ENCODE data around the gene EVA1C.
"Not testable (repeated sequence)": the region's sequence is repeated elsewhere in the genome, so short reads cannot be mapped to it uniquely, and the experiment has no call there.

Gene EVA1C

GRCh38 chr21:32427958-32428623 lies 15.6 kb downstream of the EVA1C start:
- Histone ChIP-seq H3K27ac (ENCODE audit: poor library complexity, severe bottlenecking) (peak overlapping the region; percentile 91), H3K9me3 (ENCODE audit: severe bottlenecking) (no peaks in the 10 kb centered on the region), H3K4me3 (ENCODE audit: severe bottlenecking) (no peak overlapping the region), H3K27me3 (ENCODE audit: insufficient read depth, poor library complexity, severe bottlenecking) (no peaks in the 10 kb centered on the region), H3K4me1 (ENCODE audit: insufficient read depth, poor library complexity, severe bottlenecking) (peaks cover 54% of the 10 kb centered on the region), H3K36me3 (ENCODE audit: low read depth) (peaks cover 11% of the 10 kb centered on the region)
- TF ChIP-seq, protein P1, sequence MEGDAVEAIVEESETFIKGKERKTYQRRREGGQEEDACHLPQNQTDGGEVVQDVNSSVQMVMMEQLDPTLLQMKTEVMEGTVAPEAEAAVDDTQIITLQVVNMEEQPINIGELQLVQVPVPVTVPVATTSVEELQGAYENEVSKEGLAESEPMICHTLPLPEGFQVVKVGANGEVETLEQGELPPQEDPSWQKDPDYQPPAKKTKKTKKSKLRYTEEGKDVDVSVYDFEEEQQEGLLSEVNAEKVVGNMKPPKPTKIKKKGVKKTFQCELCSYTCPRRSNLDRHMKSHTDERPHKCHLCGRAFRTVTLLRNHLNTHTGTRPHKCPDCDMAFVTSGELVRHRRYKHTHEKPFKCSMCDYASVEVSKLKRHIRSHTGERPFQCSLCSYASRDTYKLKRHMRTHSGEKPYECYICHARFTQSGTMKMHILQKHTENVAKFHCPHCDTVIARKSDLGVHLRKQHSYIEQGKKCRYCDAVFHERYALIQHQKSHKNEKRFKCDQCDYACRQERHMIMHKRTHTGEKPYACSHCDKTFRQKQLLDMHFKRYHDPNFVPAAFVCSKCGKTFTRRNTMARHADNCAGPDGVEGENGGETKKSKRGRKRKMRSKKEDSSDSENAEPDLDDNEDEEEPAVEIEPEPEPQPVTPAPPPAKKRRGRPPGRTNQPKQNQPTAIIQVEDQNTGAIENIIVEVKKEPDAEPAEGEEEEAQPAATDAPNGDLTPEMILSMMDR (IDR thresholded peaks at IDR 0.05; ENCODE audit: poor library complexity, severe bottlenecking), result no peak
- ATAC-seq (ENCODE audit: low read depth) (no peak), DNase-seq (ENCODE audit: low spot score) (no peak)

DNA sequence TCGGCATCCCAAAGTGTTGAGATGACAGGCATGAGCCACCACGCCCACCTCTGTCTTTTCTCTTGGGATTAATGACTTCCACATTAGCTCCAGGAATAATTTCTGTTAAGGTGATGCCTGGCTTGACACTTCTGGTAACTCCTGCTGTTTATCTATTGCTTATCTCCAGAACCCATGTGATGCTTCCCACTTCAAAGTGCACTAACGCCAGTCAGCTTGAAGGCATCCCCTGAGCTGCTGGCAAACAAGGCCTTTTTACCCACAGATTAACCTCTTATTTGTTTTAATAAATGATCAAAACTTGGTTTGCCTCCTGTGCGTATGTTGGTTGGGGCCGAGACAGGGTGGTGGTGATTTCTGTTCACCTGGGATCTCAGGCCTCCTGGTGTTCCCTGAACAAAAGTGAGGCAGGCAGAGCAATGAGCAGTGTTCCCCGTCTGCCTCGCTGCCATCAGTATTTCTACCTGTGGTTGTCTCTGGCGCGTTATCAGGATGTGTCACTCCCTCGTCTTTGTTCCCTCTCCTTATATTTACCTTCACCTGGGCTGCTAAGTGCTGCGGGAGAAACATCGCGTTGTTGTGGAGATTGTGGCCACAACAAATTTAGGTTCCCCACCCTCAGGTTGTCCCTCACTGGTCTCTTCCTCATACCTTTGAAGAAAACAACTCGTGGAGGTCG lies 20.6 kb downstream of the EVA1C start:
- not testable (repeated sequence) for H3K9me3 ChIP-seq (ENCODE audit: severe bottlenecking); H3K27me3 ChIP-seq (ENCODE audit: insufficient read depth, poor library complexity, severe bottlenecking); H3K4me1 ChIP-seq (ENCODE audit: insufficient read depth, poor library complexity, severe bottlenecking); DNase-seq (ENCODE audit: low spot score); H3K4me3 ChIP-seq (ENCODE audit: severe bottlenecking); H3K27ac ChIP-seq (ENCODE audit: poor library complexity, severe bottlenecking)
- peak; percentile 86 for ATAC-seq (ENCODE audit: low read depth)
- H3K36me3 ChIP-seq (ENCODE audit: low read depth), result peaks cover 11% of the 10 kb centered on the region

- DNase-seq (ENCODE audit: low spot score) (no peak), ATAC-seq (ENCODE audit: low read depth) (no peak)
- no peaks in the 10 kb centered on the region for H3K27me3 ChIP-seq (ENCODE audit: insufficient read depth, poor library complexity, severe bottlenecking)
- peaks cover 4% of the 10 kb centered on the region; the same call in 1 of the 2 replicates for H3K36me3 ChIP-seq (ENCODE audit: low read depth)
- H3K27ac ChIP-seq (ENCODE audit: poor library complexity, severe bottlenecking), result no peak overlapping the region
- no peak overlapping the region for H3K4me3 ChIP-seq (ENCODE audit: severe bottlenecking)
- H3K9me3 ChIP-seq (ENCODE audit: severe bottlenecking), result no peaks in the 10 kb centered on the region
- TF ChIP-seq, protein P1 (IDR thresholded peaks at IDR 0.05; ENCODE audit: poor library complexity, severe bottlenecking), result no peak
- H3K4me1 ChIP-seq (ENCODE audit: insufficient read depth, poor library complexity, severe bottlenecking), result peaks cover 18% of the 10 kb centered on the region
Measured at GRCh38 chr21:32437729-32438128, 25.2 kb downstream of the EVA1C start.

GRCh38 chr21:32442566-32443318 lies 30.2 kb downstream of the EVA1C start:
- H3K36me3 ChIP-seq (ENCODE audit: low read depth), result peaks cover 14% of the 10 kb centered on the region
- H3K9me3 ChIP-seq (ENCODE audit: severe bottlenecking), result no peaks in the 10 kb centered on the region
- H3K27me3 ChIP-seq (ENCODE audit: insufficient read depth, poor library complexity, severe bottlenecking), result no peaks in the 10 kb centered on the region
- TF ChIP-seq, protein P1 (IDR thresholded peaks at IDR 0.05; ENCODE audit: poor library complexity, severe bottlenecking), result no peak
- peak overlapping the region; percentile 77 for H3K27ac ChIP-seq (ENCODE audit: poor library complexity, severe bottlenecking)
- DNase-seq (ENCODE audit: low spot score) (no peak), ATAC-seq (ENCODE audit: low read depth) (peak; percentile 86)
- peaks cover 18% of the 10 kb centered on the region for H3K4me1 ChIP-seq (ENCODE audit: insufficient read depth, poor library complexity, severe bottlenecking)
- H3K4me3 ChIP-seq (ENCODE audit: severe bottlenecking), result no peak overlapping the region

- Histone ChIP-seq H3K36me3 (ENCODE audit: low read depth) (peaks cover 14% of the 10 kb centered on the region), H3K27me3 (ENCODE audit: insufficient read depth, poor library complexity, severe bottlenecking) (no peaks in the 10 kb centered on the region), H3K27ac (ENCODE audit: poor library complexity, severe bottlenecking) (no peak overlapping the region), H3K4me3 (ENCODE audit: severe bottlenecking) (no peak overlapping the region), H3K4me1 (ENCODE audit: insufficient read depth, poor library complexity, severe bottlenecking) (peaks cover 18% of the 10 kb centered on the region), H3K9me3 (ENCODE audit: severe bottlenecking) (no peaks in the 10 kb centered on the region)
- TF ChIP-seq, protein P1 (IDR thresholded peaks at IDR 0.05; ENCODE audit: poor library complexity, severe bottlenecking), result no peak
- DNase-seq (ENCODE audit: low spot score) (no peak), ATAC-seq (ENCODE audit: low read depth) (no peak)
Measured at GRCh38 chr21:32445101-32445500, 32.6 kb downstream of the EVA1C start.

DNA sequence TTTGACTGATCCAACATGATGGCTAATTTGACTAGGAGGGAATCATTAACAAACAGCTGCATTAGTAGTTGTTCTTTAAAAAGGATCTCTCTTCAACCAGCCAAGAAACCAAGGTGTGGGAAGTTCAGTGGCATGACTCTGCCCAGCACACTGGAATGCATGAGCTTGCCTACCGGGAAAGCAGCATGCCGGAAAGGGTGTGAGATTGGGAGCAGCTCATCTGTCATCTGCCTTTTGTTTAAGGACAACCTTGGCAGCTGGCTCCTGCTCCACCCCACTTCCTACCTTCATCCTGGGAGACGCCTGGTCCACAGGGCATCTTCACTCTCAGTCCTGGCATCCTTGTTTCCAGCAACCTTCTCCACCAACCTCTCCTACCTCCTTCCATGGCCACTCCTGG lies 33.9 kb downstream of the EVA1C start:
- not testable (repeated sequence) for H3K36me3 ChIP-seq (ENCODE audit: low read depth); H3K27me3 ChIP-seq (ENCODE audit: insufficient read depth, poor library complexity, severe bottlenecking); H3K4me3 ChIP-seq (ENCODE audit: severe bottlenecking); H3K27ac ChIP-seq (ENCODE audit: poor library complexity, severe bottlenecking); H3K9me3 ChIP-seq (ENCODE audit: severe bottlenecking); ATAC-seq (ENCODE audit: low read depth); DNase-seq (ENCODE audit: low spot score)
- H3K4me1 ChIP-seq (ENCODE audit: insufficient read depth, poor library complexity, severe bottlenecking), result peaks cover 18% of the 10 kb centered on the region
